ENCODE measurements around the gene NDC80. TPM values are rescaled to one million over a fixed set of nuclear protein-coding genes. Genes with fewer than 3 reads are reported as not detected.

Gene NDC80
- total RNA-seq, 1 donor from 2014 or later = 7.9 TPM

DNA sequence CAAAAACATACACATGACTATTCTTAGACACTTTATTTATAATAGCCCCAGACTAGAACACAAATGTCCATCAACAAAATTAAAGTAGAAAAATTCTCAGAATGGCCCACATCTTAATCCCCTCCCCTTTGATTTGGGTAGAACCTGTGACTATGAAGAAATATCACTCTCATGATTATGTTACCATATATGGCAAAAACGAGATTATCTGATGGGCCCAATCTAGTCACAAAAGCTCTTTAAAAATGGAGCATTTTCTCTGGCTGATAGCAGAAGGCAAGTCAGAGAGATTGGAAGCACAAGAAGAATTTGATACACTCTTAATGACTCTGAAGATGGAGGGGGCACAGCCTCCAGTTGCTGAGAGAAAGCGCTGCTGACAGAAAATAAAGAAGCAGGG is 39.6 kb upstream of the NDC80 start:
- H3K27ac Mint-ChIP-seq (ENCODE audit: unreplicated experiment) = no peak overlapping the region
- H3K9me3 Mint-ChIP-seq (ENCODE audit: unreplicated experiment) = no peaks in the 10 kb centered on the region
- H3K27me3 Mint-ChIP-seq (ENCODE audit: unreplicated experiment) = no peaks in the 10 kb centered on the region
- DNase-seq (ENCODE audit: extremely low spot score, unreplicated experiment) = no peak
- no peak for TF ChIP-seq CTCF (IDR thresholded peaks at IDR 0.05)
- peaks cover 22% of the 10 kb centered on the region for H3K36me3 Mint-ChIP-seq (ENCODE audit: unreplicated experiment)
- H3K4me3 Mint-ChIP-seq (ENCODE audit: unreplicated experiment) = no peak overlapping the region
- peaks cover 11% of the 10 kb centered on the region for H3K4me1 Mint-ChIP-seq (ENCODE audit: unreplicated experiment)

- Mint-ChIP-seq H3K4me1 (ENCODE audit: unreplicated experiment) (peaks cover 21% of the 10 kb centered on the region), H3K27me3 (ENCODE audit: unreplicated experiment) (no peaks in the 10 kb centered on the region), H3K36me3 (ENCODE audit: unreplicated experiment) (peaks cover 25% of the 10 kb centered on the region), H3K9me3 (ENCODE audit: unreplicated experiment) (no peaks in the 10 kb centered on the region), H3K27ac (ENCODE audit: unreplicated experiment) (no peak overlapping the region), H3K4me3 (ENCODE audit: unreplicated experiment) (no peak overlapping the region)
- DNase-seq (ENCODE audit: extremely low spot score, unreplicated experiment) = no peak
- no peak for TF ChIP-seq CTCF (IDR thresholded peaks at IDR 0.05)
These were observed 38.6 kb upstream of the NDC80 start for GRCh38 chr18:2532797-2533196.

DNA sequence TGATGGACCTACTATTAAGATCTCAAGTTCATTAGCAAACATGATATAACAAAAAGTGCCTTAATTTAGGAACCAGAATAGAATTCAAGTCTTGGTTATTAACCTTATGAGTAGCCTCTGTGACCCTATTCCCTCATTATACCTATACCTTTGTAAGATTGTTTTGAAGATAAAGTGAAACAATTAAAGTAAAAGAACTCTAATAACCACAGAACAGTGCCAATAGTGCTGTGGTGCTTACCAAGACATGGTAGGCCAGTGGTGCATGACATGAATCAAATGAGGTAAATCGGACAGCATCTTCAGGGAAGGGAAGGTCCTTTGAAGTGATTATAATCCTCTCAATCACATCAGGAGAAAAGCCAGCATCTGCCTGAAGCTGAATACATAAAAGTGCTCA is 36.5 kb upstream of the NDC80 start:
- H3K27ac Mint-ChIP-seq (ENCODE audit: unreplicated experiment) = no peak overlapping the region
- H3K36me3 Mint-ChIP-seq (ENCODE audit: unreplicated experiment) = peaks cover 25% of the 10 kb centered on the region
- no peak overlapping the region for H3K4me3 Mint-ChIP-seq (ENCODE audit: unreplicated experiment)
- peaks cover 17% of the 10 kb centered on the region for H3K4me1 Mint-ChIP-seq (ENCODE audit: unreplicated experiment)
- DNase-seq (ENCODE audit: extremely low spot score, unreplicated experiment) = no peak
- H3K9me3 Mint-ChIP-seq (ENCODE audit: unreplicated experiment) = no peaks in the 10 kb centered on the region
- no peak for TF ChIP-seq CTCF (IDR thresholded peaks at IDR 0.05)
- H3K27me3 Mint-ChIP-seq (ENCODE audit: unreplicated experiment) = no peaks in the 10 kb centered on the region

DNA sequence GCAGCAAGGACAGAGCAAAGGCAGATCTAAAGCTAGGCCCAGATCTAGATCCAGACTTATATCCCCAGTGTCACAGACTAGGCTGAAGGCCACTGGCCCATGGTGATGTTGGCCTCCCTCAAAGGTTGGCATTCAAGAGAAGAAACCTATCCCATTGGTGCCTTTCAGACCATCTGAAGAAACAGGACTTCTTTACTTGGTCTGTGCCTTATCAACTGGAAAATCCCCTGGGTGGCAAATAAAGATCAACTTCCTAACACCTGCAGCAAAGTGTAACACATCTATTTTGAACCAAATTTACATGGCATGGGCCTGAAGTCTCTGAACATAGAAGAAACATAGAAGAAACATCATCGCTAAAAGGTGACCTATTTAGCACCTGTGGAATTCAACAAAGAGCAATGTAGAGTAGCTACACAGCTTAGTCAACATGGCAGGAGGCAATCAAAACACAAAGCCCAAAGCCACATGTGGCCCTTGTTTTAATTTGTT is 35.9 kb upstream of the NDC80 start:
- TF ChIP-seq CTCF (IDR thresholded peaks at IDR 0.05) = no peak
- H3K4me1 Mint-ChIP-seq (ENCODE audit: unreplicated experiment) = peaks cover 17% of the 10 kb centered on the region
- no peak overlapping the region for H3K4me3 Mint-ChIP-seq (ENCODE audit: unreplicated experiment)
- no peak overlapping the region for H3K27ac Mint-ChIP-seq (ENCODE audit: unreplicated experiment)
- H3K27me3 Mint-ChIP-seq (ENCODE audit: unreplicated experiment) = no peaks in the 10 kb centered on the region
- peaks cover 25% of the 10 kb centered on the region for H3K36me3 Mint-ChIP-seq (ENCODE audit: unreplicated experiment)
- DNase-seq (ENCODE audit: extremely low spot score, unreplicated experiment) = no peak
- no peaks in the 10 kb centered on the region for H3K9me3 Mint-ChIP-seq (ENCODE audit: unreplicated experiment)

DNA sequence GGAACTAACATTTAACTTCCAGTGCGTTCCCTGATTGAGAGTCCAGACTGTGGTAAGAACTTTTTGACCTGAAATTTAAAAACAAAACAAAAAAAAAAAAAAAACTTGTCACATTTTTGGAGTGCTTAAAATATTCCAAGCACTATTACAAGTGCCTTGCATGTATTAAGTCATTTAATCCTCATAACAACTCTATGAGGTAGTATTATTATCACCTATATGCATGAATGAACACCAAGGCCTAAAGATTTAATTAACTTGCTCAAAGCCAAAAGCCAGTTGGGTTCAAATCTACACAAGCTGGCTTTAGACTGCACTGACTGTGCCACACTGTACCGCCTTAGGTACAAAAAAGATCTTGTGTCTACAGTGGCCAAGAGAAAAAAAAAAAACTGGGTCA is 35.3 kb upstream of the NDC80 start:
- H3K4me1 Mint-ChIP-seq (ENCODE audit: unreplicated experiment) = peaks cover 17% of the 10 kb centered on the region
- peak overlapping the region; percentile 11 for H3K4me3 Mint-ChIP-seq (ENCODE audit: unreplicated experiment)
- H3K27ac Mint-ChIP-seq (ENCODE audit: unreplicated experiment) = peak overlapping the region; percentile 29
- TF ChIP-seq CTCF (IDR thresholded peaks at IDR 0.05) = no peak
- H3K27me3 Mint-ChIP-seq (ENCODE audit: unreplicated experiment) = no peaks in the 10 kb centered on the region
- DNase-seq (ENCODE audit: extremely low spot score, unreplicated experiment) = no peak
- H3K36me3 Mint-ChIP-seq (ENCODE audit: unreplicated experiment) = peaks cover 21% of the 10 kb centered on the region
- no peaks in the 10 kb centered on the region for H3K9me3 Mint-ChIP-seq (ENCODE audit: unreplicated experiment)
